Fibroblast of lung (primary cell): Measurements from ENCODE around the gene MANBA.

Experiments
- CTCF ChIP-seq, 2 donors: IDR thresholded peaks in 1 of 2; conservative IDR thresholded peaks in 1 of 2; 1 replicate in 1 of 2; 2 replicates in 1 of 2; pipeline ENCODE4 v1.5.1; 2011 to 2012; ENCODE audit warnings: low read length in 2 of 2, control low read depth in 1 of 2, inconsistent platforms in 1 of 2, low read depth in 1 of 2, mild to moderate bottlenecking in 1 of 2
- EZH2 ChIP-seq: IDR thresholded peaks from 2 replicates; pipeline ENCODE4 v1.5.1; 2012; ENCODE audit warnings: low read length, control low read depth, mild to moderate bottlenecking; ENCODE audit errors: missing control alignments

GRCh38 chr4:102614801-102615200, 146.0 kb downstream of the MANBA start:
- no peak for TF ChIP-seq CTCF (conservative IDR thresholded peaks at IDR 0.05 in 1 of 2, IDR thresholded peaks at IDR 0.05 in 1 of 2; ENCODE audit: low read depth in 1 of 2, low read length in 2 of 2)
- TF ChIP-seq EZH2: no peak
